ENCODE data around the gene IFNB1.

Gene IFNB1

DNA sequence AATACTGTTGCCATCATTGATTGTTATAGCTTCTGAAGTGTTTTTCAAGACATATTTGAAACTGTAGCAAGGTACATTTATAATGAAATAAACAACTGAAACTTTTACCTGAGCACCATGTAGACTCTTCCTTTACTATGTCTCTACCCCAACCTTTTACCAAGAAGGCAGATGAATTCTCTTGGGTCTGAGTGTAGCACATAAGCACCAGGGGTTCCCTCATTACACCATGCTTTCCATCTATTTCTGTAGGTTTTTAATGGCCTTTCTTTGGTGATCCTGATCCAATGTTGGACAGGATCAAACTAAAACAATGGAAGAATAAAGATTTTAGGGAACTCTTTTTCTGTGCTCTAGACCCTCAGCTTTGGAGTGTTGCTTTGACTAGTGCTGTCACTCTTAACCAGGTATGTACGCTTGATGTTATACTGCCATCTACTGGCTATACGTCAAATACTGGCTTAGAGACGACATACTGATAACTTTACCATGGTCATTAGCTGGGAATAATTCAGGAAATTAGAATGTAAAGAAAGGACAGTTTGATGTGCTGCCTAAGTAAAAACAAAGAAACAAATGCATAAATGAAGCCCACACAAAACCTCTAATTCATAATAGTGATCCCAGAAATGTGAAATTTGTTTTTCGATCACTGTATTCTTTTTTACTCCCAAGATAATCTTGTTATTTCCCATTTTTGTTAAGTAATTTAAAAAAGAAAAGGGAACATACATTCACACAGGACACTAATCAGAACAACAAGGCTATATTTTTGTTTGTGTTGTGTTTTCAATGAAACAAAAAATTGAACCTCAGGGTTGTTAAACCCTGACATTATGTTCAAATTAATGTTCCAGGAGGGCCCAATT lies 33.2 kb upstream of the IFNB1 start:
- H3K9me3 ChIP-seq = no peaks in the 10 kb centered on the region
- no peaks in the 10 kb centered on the region for H3K4me1 ChIP-seq (ENCODE audit: control insufficient read depth in 1 of 2, insufficient read depth in 1 of 2, low read depth in 1 of 2, low read length in 1 of 2)
- H3K4me3 ChIP-seq (ENCODE audit: low read depth in 1 of 2, low read length in 1 of 2) = no peak overlapping the region
- no peak overlapping the region for H3K27ac ChIP-seq
- H3K36me3 ChIP-seq = no peaks in the 10 kb centered on the region
- TF ChIP-seq, protein P1, sequence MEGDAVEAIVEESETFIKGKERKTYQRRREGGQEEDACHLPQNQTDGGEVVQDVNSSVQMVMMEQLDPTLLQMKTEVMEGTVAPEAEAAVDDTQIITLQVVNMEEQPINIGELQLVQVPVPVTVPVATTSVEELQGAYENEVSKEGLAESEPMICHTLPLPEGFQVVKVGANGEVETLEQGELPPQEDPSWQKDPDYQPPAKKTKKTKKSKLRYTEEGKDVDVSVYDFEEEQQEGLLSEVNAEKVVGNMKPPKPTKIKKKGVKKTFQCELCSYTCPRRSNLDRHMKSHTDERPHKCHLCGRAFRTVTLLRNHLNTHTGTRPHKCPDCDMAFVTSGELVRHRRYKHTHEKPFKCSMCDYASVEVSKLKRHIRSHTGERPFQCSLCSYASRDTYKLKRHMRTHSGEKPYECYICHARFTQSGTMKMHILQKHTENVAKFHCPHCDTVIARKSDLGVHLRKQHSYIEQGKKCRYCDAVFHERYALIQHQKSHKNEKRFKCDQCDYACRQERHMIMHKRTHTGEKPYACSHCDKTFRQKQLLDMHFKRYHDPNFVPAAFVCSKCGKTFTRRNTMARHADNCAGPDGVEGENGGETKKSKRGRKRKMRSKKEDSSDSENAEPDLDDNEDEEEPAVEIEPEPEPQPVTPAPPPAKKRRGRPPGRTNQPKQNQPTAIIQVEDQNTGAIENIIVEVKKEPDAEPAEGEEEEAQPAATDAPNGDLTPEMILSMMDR (IDR thresholded peaks at IDR 0.05) = peak; percentile 81
- H3K27me3 ChIP-seq = no peaks in the 10 kb centered on the region

DNA sequence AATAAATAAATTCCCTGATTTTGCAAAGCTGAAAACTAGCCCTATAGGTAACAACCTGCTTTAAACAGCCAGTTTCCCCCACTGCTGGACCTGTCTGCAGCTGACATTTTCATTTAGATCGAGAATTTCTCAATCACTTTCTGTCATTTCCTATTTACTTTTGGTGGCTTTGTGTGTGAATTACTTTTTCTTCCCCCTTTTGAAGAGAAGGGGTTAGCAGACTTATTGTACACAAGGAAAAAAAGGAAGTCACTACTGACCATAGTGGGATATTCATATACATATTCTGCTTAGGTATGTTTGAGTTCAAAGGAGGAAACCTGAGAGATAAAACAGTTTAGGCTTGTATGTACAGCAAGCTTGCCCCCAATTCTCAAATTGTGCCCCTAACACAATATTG lies 27.0 kb upstream of the IFNB1 start:
- Histone ChIP-seq H3K9me3 (no peaks in the 10 kb centered on the region), H3K36me3 (no peaks in the 10 kb centered on the region), H3K4me1 (ENCODE audit: control insufficient read depth in 1 of 2, insufficient read depth in 1 of 2, low read depth in 1 of 2, low read length in 1 of 2) (peaks cover 15 to 25% of the 10 kb centered on the region in 2 experiments), H3K27me3 (no peaks in the 10 kb centered on the region), H3K4me3 (ENCODE audit: low read depth in 1 of 2, low read length in 1 of 2) (peak overlapping the region; percentile 1 to 36), H3K27ac (peak overlapping the region; percentile 94)
- TF ChIP-seq, protein P1 (IDR thresholded peaks at IDR 0.05) = no peak

DNA sequence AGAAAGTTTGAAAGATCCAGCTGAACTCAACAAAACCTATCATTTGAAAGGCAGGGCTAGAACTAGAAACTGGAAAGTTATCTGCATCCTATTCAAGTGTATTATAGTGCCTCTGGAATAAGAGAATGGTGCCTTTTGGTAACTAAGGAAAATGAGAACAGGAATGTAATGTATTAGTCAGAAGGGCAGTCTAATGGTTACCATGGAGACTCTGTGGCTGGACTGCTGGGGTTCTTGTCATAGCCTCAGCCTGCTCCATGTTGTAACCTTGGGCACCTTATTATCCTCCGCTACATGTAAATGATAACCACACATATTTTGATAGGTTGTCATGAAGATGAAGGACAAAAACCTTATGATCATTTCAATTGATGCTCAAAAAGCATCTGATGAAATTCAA lies 24.6 kb upstream of the IFNB1 start:
- no peaks in the 10 kb centered on the region for H3K27me3 ChIP-seq
- H3K27ac ChIP-seq = no peak overlapping the region
- no peak overlapping the region for H3K4me3 ChIP-seq (ENCODE audit: low read depth in 1 of 2, low read length in 1 of 2)
- H3K4me1 ChIP-seq (ENCODE audit: control insufficient read depth in 1 of 2, insufficient read depth in 1 of 2, low read depth in 1 of 2, low read length in 1 of 2) = peaks cover 20 to 36% of the 10 kb centered on the region in 2 experiments
- H3K36me3 ChIP-seq = no peaks in the 10 kb centered on the region
- TF ChIP-seq, protein P1 (IDR thresholded peaks at IDR 0.05) = no peak
- no peaks in the 10 kb centered on the region for H3K9me3 ChIP-seq

DNA sequence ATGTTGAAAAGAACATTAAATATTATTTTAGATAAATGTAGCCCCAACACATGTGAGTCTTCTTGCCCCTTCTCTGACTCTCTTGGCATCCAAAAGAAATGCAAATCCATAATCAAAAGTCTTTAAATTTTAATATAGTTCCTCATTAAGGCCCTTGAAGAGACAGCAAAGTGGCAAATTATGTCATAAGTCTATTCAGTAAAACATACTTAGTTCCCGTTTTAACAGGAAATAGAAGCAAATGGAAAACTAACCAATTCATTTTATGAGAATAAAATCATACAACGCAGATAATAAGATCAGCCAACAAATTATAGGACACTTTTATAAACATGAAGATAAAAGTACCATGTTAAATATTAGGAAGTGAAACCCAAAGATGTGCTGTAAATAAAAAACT lies 20.1 kb upstream of the IFNB1 start:
- TF ChIP-seq, protein P1 (IDR thresholded peaks at IDR 0.05) = no peak
- Histone ChIP-seq H3K4me1 (ENCODE audit: control insufficient read depth in 1 of 2, insufficient read depth in 1 of 2, low read depth in 1 of 2, low read length in 1 of 2) (peaks cover 21 to 25% of the 10 kb centered on the region in 2 experiments), H3K27ac (peak overlapping the region; percentile 71), H3K36me3 (no peaks in the 10 kb centered on the region), H3K4me3 (ENCODE audit: low read depth in 1 of 2, low read length in 1 of 2) (no peak overlapping the region), H3K9me3 (no peaks in the 10 kb centered on the region), H3K27me3 (no peaks in the 10 kb centered on the region)

DNA sequence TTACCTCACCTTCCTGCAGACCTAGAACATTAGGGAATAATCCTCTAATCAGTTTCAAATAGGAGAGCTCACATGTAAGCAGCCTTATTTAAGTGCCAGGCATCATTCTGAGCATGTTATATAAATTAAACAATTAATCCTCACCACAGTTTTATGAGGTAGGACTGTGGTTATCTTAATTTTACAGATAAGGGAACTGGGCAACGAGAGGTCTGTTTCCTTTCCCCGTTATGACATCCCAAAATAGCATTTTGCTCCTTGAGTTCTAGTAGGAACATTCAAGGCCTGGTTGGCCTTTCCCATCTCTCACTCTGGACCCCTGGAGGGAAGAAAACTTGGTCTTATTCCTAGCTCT lies 19.1 kb upstream of the IFNB1 start:
- H3K36me3 ChIP-seq = no peaks in the 10 kb centered on the region
- peak overlapping the region in 1 of 2 experiments; percentile 5 for H3K4me3 ChIP-seq (ENCODE audit: low read depth in 1 of 2, low read length in 1 of 2)
- no peaks in the 10 kb centered on the region for H3K9me3 ChIP-seq
- TF ChIP-seq, protein P1 (IDR thresholded peaks at IDR 0.05) = no peak
- H3K27me3 ChIP-seq = no peaks in the 10 kb centered on the region
- H3K27ac ChIP-seq = peak overlapping the region; percentile 71
- H3K4me1 ChIP-seq (ENCODE audit: control insufficient read depth in 1 of 2, insufficient read depth in 1 of 2, low read depth in 1 of 2, low read length in 1 of 2) = peaks cover 21 to 25% of the 10 kb centered on the region in 2 experiments

All from neutrophil (primary cell).